Breast epithelium (tissue), 4 donors: Measurements from ENCODE around the gene ADAMTS4. TPM values are rescaled to one million over a fixed set of nuclear protein-coding genes. Genes with fewer than 3 reads are reported as not detected.

Experiments used
- DNase-seq, 2 donors: peaks; one replicate each; pipeline ENCODE4 v3.0.0-alpha.2; 2019; ENCODE audit warnings: low spot score in 2 of 2
- H3K27ac ChIP-seq, 2 donors: fragments of 200-600 bp; sonication (generic) in 1 of 2; one replicate each; pipeline ENCODE4 v1.5.1; 2016 to 2019; ENCODE audit warnings: mild to moderate bottlenecking in 1 of 2
- H3K27me3 ChIP-seq, 2 donors: fragments of 200-600 bp; sonication (generic) in 1 of 2; one replicate each; pipeline versions ENCODE4 v1.5.1 to v1.6.0; 2017 to 2019; ENCODE audit warnings: control low read depth in 1 of 2, mild to moderate bottlenecking in 1 of 2
- H3K36me3 ChIP-seq: fragments of 200-600 bp; one replicate; pipeline ENCODE4 v1.5.1; 2019
- H3K4me1 ChIP-seq, 2 donors: fragments of 200-600 bp; sonication (generic); one replicate each; pipeline ENCODE4 v1.5.1; 2016 to 2019; ENCODE audit warnings: control low read depth in 1 of 2
- H3K4me3 ChIP-seq, 3 donors: fragments of 200-600 bp; sonication (generic); 1 replicate in 2 of 3; 2 replicates in 1 of 3; pipeline ENCODE4 v1.5.1; 2016 to 2019; ENCODE audit warnings: mild to moderate bottlenecking in 3 of 3, moderate library complexity in 2 of 3
- H3K9me3 ChIP-seq, 2 donors: fragments of 200-600 bp; sonication (generic) in 1 of 2; one replicate each; pipeline ENCODE4 v1.5.1; 2016 to 2019; ENCODE audit warnings: control low read depth in 1 of 2
- CTCF ChIP-seq, 3 donors: fragments of 450-650 bp; IDR thresholded peaks; one replicate each; pipeline ENCODE4 v1.5.1; 2016 to 2017; ENCODE audit warnings: antibody characterized with exemption in 3 of 3, mild to moderate bottlenecking in 3 of 3, moderate library complexity in 3 of 3
- POLR2A ChIP-seq: fragments of 450-650 bp; IDR thresholded peaks from one replicate; pipeline ENCODE4 v1.6.1; 2016; ENCODE audit warnings: antibody characterized with exemption, mild to moderate bottlenecking, moderate library complexity
- POLR2AphosphoS5 ChIP-seq, 3 donors: sonication (generic); formaldehyde crosslinking; IDR thresholded peaks; one replicate each; pipeline ENCODE4 v1.6.1; 2017; ENCODE audit warnings: antibody characterized with exemption in 3 of 3
- intact Hi-C: fragments of 100-400 bp; cut with DNase I; formaldehyde crosslinking; loops from one replicate; pipeline ENCODE4 v1.15.1; 2023; ENCODE audit warnings: low total_unique reads
- total RNA-seq, 3 donors: library from RNA; depleted of rRNA; stranded (reverse); fragments of >200 nt; gene quantifications; one replicate each; pipeline ENCODE4 v1.1.0, GENCODE V29; 2016

The ADAMTS4 gene
- total RNA-seq, 3 donors from 2014 or later = 4.8 to 85.5 (median 24.6) TPM

- no peaks in the 10 kb centered on the region for H3K9me3 ChIP-seq
- peaks cover 24% of the 10 kb centered on the region in 2 donors for H3K4me1 ChIP-seq
- no peaks in the 10 kb centered on the region for H3K36me3 ChIP-seq
- TF ChIP-seq CTCF (IDR thresholded peaks at IDR 0.05) (peak in 1 of 3 donors; percentile 9), POLR2AphosphoS5 (IDR thresholded peaks at IDR 0.05) (peak; percentile 84 to 93 (median 90)), POLR2A (peak; percentile 62)
- DNase-seq = peak; percentile 96 to 99
- peak within 1 kb of the TSS; percentile 69 to 77 (median 76) for H3K4me3 ChIP-seq
- intact Hi-C loops = no loop called here
- peak within 1 kb of the TSS; percentile 97 to 98 for H3K27ac ChIP-seq
- no peaks in the 10 kb centered on the region for H3K27me3 ChIP-seq
Observed at GRCh38 chr1:161201836-161202712, 3.2 kb upstream of the ADAMTS4 start, which contains the start of gene NDUFS2. TSS of gene NDUFS2 (plus strand) at chr1:161202367. CDS start at chr1:161202386, 19 bp downstream.

- peak overlapping the region; percentile 97 to 98 for H3K27ac ChIP-seq
- DNase-seq = no peak
- H3K27me3 ChIP-seq = no peaks in the 10 kb centered on the region
- no peak for TF ChIP-seq POLR2AphosphoS5 (IDR thresholded peaks at IDR 0.05)
- no peak for TF ChIP-seq CTCF (IDR thresholded peaks at IDR 0.05)
- TF ChIP-seq POLR2A = no peak
- H3K9me3 ChIP-seq = no peaks in the 10 kb centered on the region
- H3K4me1 ChIP-seq = peaks cover 24% of the 10 kb centered on the region in 2 donors
- intact Hi-C loops = no loop called here
- peak overlapping the region; percentile 69 to 77 (median 76) for H3K4me3 ChIP-seq
- H3K36me3 ChIP-seq = no peaks in the 10 kb centered on the region
Observed at GRCh38 chr1:161200992-161201835, 2.4 kb upstream of the ADAMTS4 start.

GRCh38 chr1:161200421-161200991, 1.7 kb upstream of the ADAMTS4 start:
- H3K4me3 ChIP-seq = peak overlapping the region in 1 of 3 donors; percentile 69
- peaks cover 24% of the 10 kb centered on the region in 2 donors for H3K4me1 ChIP-seq
- no peak for DNase-seq

GRCh38 chr1:161199506-161200139, 769 bp upstream of the ADAMTS4 start:
- H3K4me3 ChIP-seq = peak overlapping the region in 2 of 3 donors; percentile 47 to 69
- no peak for DNase-seq
- H3K36me3 ChIP-seq = no peaks in the 10 kb centered on the region
- TF ChIP-seq POLR2AphosphoS5 (IDR thresholded peaks at IDR 0.05) (no peak), POLR2A (no peak), CTCF (IDR thresholded peaks at IDR 0.05) (no peak)
- peak overlapping the region; percentile 97 to 98 for H3K27ac ChIP-seq
- intact Hi-C loops = no loop called here
- no peaks in the 10 kb centered on the region for H3K9me3 ChIP-seq
- H3K4me1 ChIP-seq = peaks cover 24% of the 10 kb centered on the region in 2 donors
- no peaks in the 10 kb centered on the region for H3K27me3 ChIP-seq

More at GRCh38 chr1:161200421-161200991, 1.7 kb upstream of the ADAMTS4 start:
- Histone ChIP-seq H3K27me3 (no peaks in the 10 kb centered on the region), H3K9me3 (no peaks in the 10 kb centered on the region), H3K27ac (peak overlapping the region; percentile 97 to 98), H3K36me3 (no peaks in the 10 kb centered on the region)
- intact Hi-C loops = no loop called here
- TF ChIP-seq CTCF (IDR thresholded peaks at IDR 0.05) (no peak), POLR2A (no peak), POLR2AphosphoS5 (IDR thresholded peaks at IDR 0.05) (no peak)
